SK-N-SH (cell line): ENCODE results near the gene SOAT2. TPM values are rescaled to one million over a fixed set of nuclear protein-coding genes. Genes with fewer than 3 reads are reported as not detected.

Source experiments
- CTCF ChIA-PET: fragments of 300-600, 350-600 bp; formaldehyde crosslinking; extraction: SDS; loops from one replicate; lab custom pipeline; 2021; lab: Yijun Ruan, JAX
- POLR2A ChIA-PET: fragments of 350-600 bp; sonication (Branson Sonifier 250); formaldehyde crosslinking; extraction: SDS; loops from one replicate; lab custom pipeline; 2020; ENCODE audit warnings: antibody characterized with exemption, inconsistent platforms; lab: Yijun Ruan, JAX
- DNase-seq: peaks from one replicate; pipeline ENCODE4 v3.0.0; 2012
- H2AFZ ChIP-seq: fragments of 200-600 bp; sonication (generic); 2 replicates; pipeline ENCODE4 v1.8.1; 2016; ENCODE audit warnings: antibody characterized with exemption, mild to moderate bottlenecking, low read depth
- H3F3A ChIP-seq: fragments of 200-600 bp; sonication (generic); replicated peaks from 2 replicates; pipeline ENCODE3; 2016; ENCODE audit warnings: antibody characterized with exemption, mild to moderate bottlenecking; ENCODE audit not compliant: insufficient read depth
- H3K27ac ChIP-seq, 2 experiments: fragments of 200-500 bp in 1 of 2; fragments of 200-600 bp in 1 of 2; sonication (Bioruptor generic) in 1 of 2; sonication (generic), shearing (Covaris generic) in 1 of 2; 2 replicates each; pipeline versions ENCODE4 v1.5.1 to v1.6.1; 2014 to 2016; ENCODE audit warnings: low read depth in 2 of 2, inconsistent platforms in 1 of 2, low read length in 1 of 2, mild to moderate bottlenecking in 1 of 2, mixed read lengths in 1 of 2
- H3K27me3 ChIP-seq: fragments of 200-600 bp; sonication (generic), shearing (Covaris generic); 2 replicates; pipeline ENCODE4 v1.6.1; 2016; ENCODE audit warnings: mixed run types; ENCODE audit not compliant: insufficient read depth
- H3K36me3 ChIP-seq, 2 experiments: fragments of 200-500 bp in 1 of 2; fragments of 200-600 bp in 1 of 2; sonication (Bioruptor generic) in 1 of 2; sonication (generic) in 1 of 2; replicated peaks in 1 of 2; 2 replicates each; pipeline versions ENCODE3 to v1.5.1; 2014 to 2016; ENCODE audit warnings: low read length in 1 of 2, mild to moderate bottlenecking in 1 of 2; ENCODE audit not compliant: insufficient read depth in 2 of 2, control insufficient read depth in 1 of 2
- H3K4me1 ChIP-seq, 2 experiments: fragments of 200-500 bp in 1 of 2; fragments of 200-600 bp in 1 of 2; sonication (Bioruptor generic) in 1 of 2; sonication (generic), shearing (Covaris generic) in 1 of 2; 2 replicates each; pipeline versions ENCODE4 v1.5.1 to v1.6.1; 2014 to 2016; ENCODE audit warnings: low read depth in 1 of 2, low read length in 1 of 2, mixed run types in 1 of 2; ENCODE audit not compliant: insufficient read depth in 2 of 2, control insufficient read depth in 1 of 2
- H3K4me2 ChIP-seq: fragments of 200-600 bp; sonication (generic), shearing (Covaris generic); 2 replicates; pipeline ENCODE4 v1.6.1; 2017; ENCODE audit warnings: mixed run types
- H3K4me3 ChIP-seq, 2 experiments: fragments of 200-500 bp in 1 of 2; fragments of 200-600 bp in 1 of 2; sonication (Bioruptor generic) in 1 of 2; sonication (generic), shearing (Covaris generic) in 1 of 2; 2 replicates each; pipeline versions ENCODE4 v1.5.1 to v1.8.1; 2014 to 2016; ENCODE audit warnings: low read depth in 2 of 2, inconsistent platforms in 1 of 2, low read length in 1 of 2, mild to moderate bottlenecking in 1 of 2, mixed read lengths in 1 of 2, moderate library complexity in 1 of 2
- H3K79me2 ChIP-seq: fragments of 200-600 bp; sonication (generic); 2 replicates; pipeline ENCODE4 v1.8.1; 2017; ENCODE audit warnings: mild to moderate bottlenecking; ENCODE audit not compliant: insufficient read depth
- H3K9ac ChIP-seq: fragments of 200-600 bp; sonication (generic); 2 replicates; pipeline ENCODE4 v1.6.1; 2017; ENCODE audit warnings: mixed run types
- H3K9me2 ChIP-seq: fragments of 200-600 bp; sonication (generic); 2 replicates; pipeline ENCODE4 v1.6.1; 2017; ENCODE audit warnings: mixed run types
- H3K9me3 ChIP-seq: fragments of 200-600 bp; sonication (generic); 2 replicates; pipeline ENCODE4 v1.6.1; 2017; ENCODE audit warnings: mixed run types, mild to moderate bottlenecking, moderate library complexity
- H4K20me1 ChIP-seq: fragments of 200-600 bp; sonication (generic); 2 replicates; pipeline ENCODE4 v1.6.1; 2017; ENCODE audit warnings: mild to moderate bottlenecking, mixed run types; ENCODE audit not compliant: insufficient read depth
- CHD2 ChIP-seq: fragments of 150-350 bp; IDR thresholded peaks from 2 replicates; pipeline ENCODE4 v1.6.1; 2018; ENCODE audit warnings: low read length; ENCODE audit not compliant: partially characterized antibody
- CTCF ChIP-seq: fragments of 200-600 bp; sonication (generic); IDR thresholded peaks from 2 replicates; pipeline ENCODE4 v1.6.1; 2017; ENCODE audit warnings: antibody characterized with exemption, mild to moderate bottlenecking, moderate library complexity
- ELF1 ChIP-seq: IDR thresholded peaks from 2 replicates; pipeline ENCODE4 v1.4.0; 2012
- EP300 ChIP-seq, 2 experiments: IDR thresholded peaks; 2 replicates each; pipeline versions ENCODE4 v1.4.0 to v1.6.1; 2012; ENCODE audit warnings: borderline replicate concordance in 1 of 2, low read depth in 1 of 2, low read length in 1 of 2
- EZH2phosphoT487 ChIP-seq: fragments of 200-600 bp; sonication (generic); IDR thresholded peaks from 2 replicates; pipeline ENCODE4 v1.6.1; 2017; ENCODE audit warnings: low read depth, mixed run types, mild to moderate bottlenecking, antibody characterized with exemption, moderate library complexity, borderline replicate concordance
- FOSL2 ChIP-seq: IDR thresholded peaks from 2 replicates; pipeline ENCODE4 v1.4.0; 2012; ENCODE audit warnings: low read depth, mild to moderate bottlenecking, moderate library complexity, borderline replicate concordance
- FOXJ3 ChIP-seq: sonication (generic); formaldehyde crosslinking; IDR thresholded peaks from 2 replicates; pipeline ENCODE4 v1.5.1; 2020; ENCODE audit warnings: mild to moderate bottlenecking, missing genetic modification reagents
- FOXM1 ChIP-seq: IDR thresholded peaks from 2 replicates; pipeline ENCODE4 v1.4.0; 2012; ENCODE audit warnings: low read depth, mild to moderate bottlenecking
- GABPA ChIP-seq: IDR thresholded peaks from 2 replicates; pipeline ENCODE4 v1.4.0; 2012; ENCODE audit warnings: low read depth, mild to moderate bottlenecking
- JUND ChIP-seq: IDR thresholded peaks from 2 replicates; pipeline ENCODE4 v1.4.0; 2012
- NFIC ChIP-seq: IDR thresholded peaks from 2 replicates; pipeline ENCODE4 v1.4.0; 2012; ENCODE audit warnings: borderline replicate concordance
- NRF1 ChIP-seq: IDR thresholded peaks from 2 replicates; pipeline ENCODE4 v1.6.1; 2012; ENCODE audit warnings: low read depth, mild to moderate bottlenecking, low read length
- RAD21 ChIP-seq: IDR thresholded peaks from 2 replicates; pipeline ENCODE4 v1.6.1; 2012; ENCODE audit warnings: mild to moderate bottlenecking, low read length
- RFX5 ChIP-seq: IDR thresholded peaks from 2 replicates; pipeline ENCODE4 v1.6.1; 2012; ENCODE audit warnings: mild to moderate bottlenecking, improper control_type of control experiment, low read length
- SIN3A ChIP-seq: IDR thresholded peaks from 2 replicates; pipeline ENCODE4 v1.6.1; 2012; ENCODE audit warnings: low read depth, mild to moderate bottlenecking, low read length, moderate library complexity, borderline replicate concordance
- SMC3 ChIP-seq: IDR thresholded peaks from 2 replicates; pipeline ENCODE4 v1.6.1; 2012; ENCODE audit warnings: low read depth, low read length, improper control_type of control experiment
- TCF12 ChIP-seq: IDR thresholded peaks from 2 replicates; pipeline ENCODE4 v1.4.0; 2012
- TEAD4 ChIP-seq: IDR thresholded peaks from 2 replicates; pipeline ENCODE4 v1.4.0; 2012; ENCODE audit warnings: mild to moderate bottlenecking, borderline replicate concordance; ENCODE audit not compliant: insufficient read depth
- USF1 ChIP-seq: IDR thresholded peaks from 2 replicates; pipeline ENCODE4 v1.4.0; 2012; ENCODE audit warnings: low read depth, borderline replicate concordance
- YY1 ChIP-seq: IDR thresholded peaks from 2 replicates; pipeline ENCODE4 v1.4.0; 2012; ENCODE audit warnings: low read depth, mild to moderate bottlenecking
- ZBTB33 ChIP-seq: IDR thresholded peaks from 2 replicates; pipeline ENCODE4 v1.4.0; 2012; ENCODE audit warnings: low read depth, borderline replicate concordance
- WGBS: methylation state at CpG from one replicate; pipeline ENCODE4 v1.1.6; 2017; ENCODE audit warnings: low lambda C conversion rate; 5-methylcytosine and 5-hydroxymethylcytosine counted together
- polyA plus RNA-seq, 3 experiments: library from polyadenylated mRNA; depleted of rRNA; stranded (reverse); fragments of >200 nt; gene quantifications; 2 replicates each; pipeline ENCODE4 v1.2.3, GENCODE V29; 2012
- TF ChIP-seq, protein P1 (sequence below): fragments of 150-350 bp; IDR thresholded peaks from 2 replicates; pipeline ENCODE4 v1.6.1; 2017; ENCODE audit warnings: antibody characterized with exemption, low read length, low read depth, borderline replicate concordance

SOAT2 gene
- polyA plus RNA-seq, 1 of the 3 experiments (the other 2 are of a cell fraction) = 0.18 TPM

DNA sequence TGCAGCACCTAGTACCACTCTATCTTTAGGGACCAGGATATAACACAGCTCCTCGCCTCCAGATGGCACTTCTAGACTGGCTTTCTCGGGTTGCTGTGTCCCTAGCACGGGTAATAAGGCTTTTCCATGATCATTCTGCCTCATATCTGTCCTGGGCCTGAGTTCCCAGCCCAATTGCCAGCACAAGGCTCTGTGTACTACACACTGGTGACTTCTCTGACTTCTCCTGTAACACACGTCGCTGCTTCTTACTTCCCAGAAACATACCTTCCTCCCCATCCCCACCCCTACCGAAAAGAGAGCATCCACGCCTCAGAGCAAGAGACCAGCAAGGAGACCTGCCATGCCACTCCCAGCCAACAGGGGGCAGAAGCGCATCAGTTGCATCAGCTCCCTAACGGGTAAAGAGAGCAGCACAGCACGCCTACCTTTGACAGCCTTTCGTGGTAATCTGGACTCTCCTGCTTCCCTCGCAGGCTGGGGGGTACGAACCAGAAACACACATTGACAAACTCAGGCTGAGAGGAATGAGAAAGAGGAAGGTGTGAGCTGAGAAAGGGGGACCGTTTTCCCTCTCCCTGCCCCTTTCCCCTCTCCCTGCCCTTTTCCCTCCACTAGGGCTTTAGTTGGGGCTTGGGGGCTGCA, 56.0 kb downstream of the SOAT2 start (continued):
- TF ChIP-seq EP300 (IDR thresholded peaks at IDR 0.05; ENCODE audit: borderline replicate concordance in 1 of 2, low read depth in 1 of 2, low read length in 1 of 2) = no peak
- TF ChIP-seq JUND = no peak
- TF ChIP-seq RFX5 = no peak
- no peak for TF ChIP-seq ZBTB33
- peak; percentile 62; the same call in 1 of the 2 replicates for TF ChIP-seq SIN3A
- peak; percentile 82 for TF ChIP-seq SMC3
- no peak for TF ChIP-seq EZH2phosphoT487
- TF ChIP-seq FOXM1 = no peak
- TF ChIP-seq FOXJ3 (CRISPR knock-in tag) = no peak
- TF ChIP-seq, all 33 proteins: peak for 7

DNA sequence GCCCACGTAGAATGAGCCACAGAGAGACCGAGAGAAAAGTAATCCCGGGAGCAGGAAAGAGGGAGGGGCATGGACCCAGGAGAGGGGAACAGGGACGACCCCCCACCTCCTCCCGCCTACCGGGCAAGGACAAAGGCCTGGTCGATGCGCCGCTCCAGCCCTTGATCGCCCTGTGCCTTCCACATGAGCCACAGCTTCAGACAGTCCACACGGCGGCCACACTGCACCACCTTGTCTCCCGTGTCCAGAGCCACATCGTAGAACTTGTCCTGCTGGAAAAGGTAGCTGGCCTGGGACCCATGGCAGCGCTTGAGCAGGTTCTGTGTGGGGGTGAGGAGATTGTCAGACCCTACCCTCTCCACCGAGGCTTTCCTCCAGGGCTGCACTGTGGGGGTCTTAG, 56.7 kb downstream of the SOAT2 start:
- Histone ChIP-seq H4K20me1 (no peaks in the 10 kb centered on the region), H2AFZ (no peak overlapping the region), H3K4me2 (no peak overlapping the region), H3K79me2 (no peaks in the 10 kb centered on the region), H3K9ac (no peak overlapping the region), H3K4me1 (peaks cover 0 to 2% of the 10 kb centered on the region in 2 experiments; a peak in 2 of 4 replicates), H3F3A (peaks cover 6% of the 10 kb centered on the region), H3K27me3 (no peaks in the 10 kb centered on the region), H3K9me3 (no peaks in the 10 kb centered on the region), H3K27ac (no peak overlapping the region), H3K4me3 (no peak overlapping the region), H3K36me3 (no peaks in the 10 kb centered on the region), H3K9me2 (no peaks in the 10 kb centered on the region)
- no peak for TF ChIP-seq NFIC
- no peak for TF ChIP-seq CHD2
- TF ChIP-seq, protein P1, sequence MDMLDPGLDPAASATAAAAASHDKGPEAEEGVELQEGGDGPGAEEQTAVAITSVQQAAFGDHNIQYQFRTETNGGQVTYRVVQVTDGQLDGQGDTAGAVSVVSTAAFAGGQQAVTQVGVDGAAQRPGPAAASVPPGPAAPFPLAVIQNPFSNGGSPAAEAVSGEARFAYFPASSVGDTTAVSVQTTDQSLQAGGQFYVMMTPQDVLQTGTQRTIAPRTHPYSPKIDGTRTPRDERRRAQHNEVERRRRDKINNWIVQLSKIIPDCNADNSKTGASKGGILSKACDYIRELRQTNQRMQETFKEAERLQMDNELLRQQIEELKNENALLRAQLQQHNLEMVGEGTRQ = no peak
- TF ChIP-seq TEAD4 = no peak
- TF ChIP-seq NRF1 = no peak
- TF ChIP-seq GABPA = no peak
- TF ChIP-seq YY1 = no peak
- no peak for TF ChIP-seq SMC3
- no peak for TF ChIP-seq ELF1
- no peak for TF ChIP-seq FOSL2
- TF ChIP-seq JUND = no peak
- no peak for TF ChIP-seq CTCF
- no peak for TF ChIP-seq ZBTB33
- no peak for TF ChIP-seq USF1
- TF ChIP-seq EP300 (IDR thresholded peaks at IDR 0.05; ENCODE audit: borderline replicate concordance in 1 of 2, low read depth in 1 of 2, low read length in 1 of 2) = no peak
- TF ChIP-seq TCF12 = no peak
- no peak for TF ChIP-seq FOXJ3 (CRISPR knock-in tag)
- TF ChIP-seq RAD21 = no peak
- POLR2A ChIA-PET = interaction anchor here (0.9 to 2.8 kb wide), 6 partner anchors 15 to 38 kb away, joined by 3 to 12 read pairs (median 4); partner anchors contain the start of genes CSAD and ZNF740
- WGBS = 88% methylated on average over 15 of the region's 16 CpGs
- peak; percentile 31 for DNase-seq
- CTCF ChIA-PET = interaction anchor here (0.6 to 12.3 kb wide), 43 partner anchors 8 to 225 kb away, joined by 3 to 272 read pairs (median 7); partner anchors contain the start of genes AAAS, CSAD, ESPL1 and MYG1
